HFF-Myc (cell line): ENCODE data around the gene JAZF1.

Experiments used
- DNase-seq: peaks from one replicate; pipeline ENCODE4 v3.0.0-alpha.2; 2011; ENCODE audit warnings: low read depth; ENCODE audit errors: extremely low read depth
- H3K4me3 ChIP-seq: replicated peaks from 2 replicates; pipeline ENCODE4 v1.5.1; 2011; ENCODE audit warnings: low read depth, mild to moderate bottlenecking, control low read depth, low read length
- TF ChIP-seq, protein P1 (sequence below): IDR thresholded peaks from 2 replicates; pipeline ENCODE4 v1.5.1; 2012; ENCODE audit warnings: mild to moderate bottlenecking, low read depth, low read length, control low read depth; ENCODE audit errors: missing control alignments

JAZF1 gene

DNA sequence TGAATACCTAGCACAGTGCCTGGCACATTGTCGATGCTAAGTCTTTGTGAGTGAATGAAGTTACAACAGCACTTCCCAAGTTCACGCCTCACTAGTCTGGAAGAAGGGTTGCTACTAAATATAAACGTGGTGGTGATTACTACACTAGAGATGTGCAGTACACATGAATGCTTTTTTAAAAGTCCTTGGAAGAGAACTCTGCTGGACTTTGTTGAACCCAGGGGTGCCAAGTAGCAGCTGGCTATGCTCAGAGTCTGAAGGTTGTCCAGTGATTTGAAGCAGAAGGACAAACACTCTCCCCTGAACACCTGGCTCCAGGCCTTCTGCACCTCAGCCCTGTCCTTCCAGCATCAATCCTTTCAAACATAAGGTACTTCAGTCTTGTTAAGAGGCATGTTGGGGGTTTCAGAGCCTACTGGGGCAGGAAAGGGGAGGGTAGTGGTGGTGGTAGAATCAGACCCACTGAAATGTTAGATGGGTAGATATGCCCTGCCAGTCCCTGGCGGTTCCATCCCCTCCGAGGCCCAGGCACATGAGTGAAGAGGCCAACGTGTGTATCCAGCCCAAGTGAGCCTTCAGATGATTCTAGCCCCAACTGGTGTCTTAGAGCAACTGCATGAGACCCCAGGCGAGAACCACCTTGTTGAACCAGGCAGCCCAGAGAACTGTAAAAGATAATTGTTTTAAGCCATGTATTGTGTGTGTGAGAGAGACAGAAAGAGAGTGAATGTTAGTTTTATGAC is 346.2 kb downstream of the JAZF1 start:
- H3K4me3 ChIP-seq = no peak overlapping the region
- TF ChIP-seq, protein P1, sequence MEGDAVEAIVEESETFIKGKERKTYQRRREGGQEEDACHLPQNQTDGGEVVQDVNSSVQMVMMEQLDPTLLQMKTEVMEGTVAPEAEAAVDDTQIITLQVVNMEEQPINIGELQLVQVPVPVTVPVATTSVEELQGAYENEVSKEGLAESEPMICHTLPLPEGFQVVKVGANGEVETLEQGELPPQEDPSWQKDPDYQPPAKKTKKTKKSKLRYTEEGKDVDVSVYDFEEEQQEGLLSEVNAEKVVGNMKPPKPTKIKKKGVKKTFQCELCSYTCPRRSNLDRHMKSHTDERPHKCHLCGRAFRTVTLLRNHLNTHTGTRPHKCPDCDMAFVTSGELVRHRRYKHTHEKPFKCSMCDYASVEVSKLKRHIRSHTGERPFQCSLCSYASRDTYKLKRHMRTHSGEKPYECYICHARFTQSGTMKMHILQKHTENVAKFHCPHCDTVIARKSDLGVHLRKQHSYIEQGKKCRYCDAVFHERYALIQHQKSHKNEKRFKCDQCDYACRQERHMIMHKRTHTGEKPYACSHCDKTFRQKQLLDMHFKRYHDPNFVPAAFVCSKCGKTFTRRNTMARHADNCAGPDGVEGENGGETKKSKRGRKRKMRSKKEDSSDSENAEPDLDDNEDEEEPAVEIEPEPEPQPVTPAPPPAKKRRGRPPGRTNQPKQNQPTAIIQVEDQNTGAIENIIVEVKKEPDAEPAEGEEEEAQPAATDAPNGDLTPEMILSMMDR = no peak
- no peak for DNase-seq

DNA sequence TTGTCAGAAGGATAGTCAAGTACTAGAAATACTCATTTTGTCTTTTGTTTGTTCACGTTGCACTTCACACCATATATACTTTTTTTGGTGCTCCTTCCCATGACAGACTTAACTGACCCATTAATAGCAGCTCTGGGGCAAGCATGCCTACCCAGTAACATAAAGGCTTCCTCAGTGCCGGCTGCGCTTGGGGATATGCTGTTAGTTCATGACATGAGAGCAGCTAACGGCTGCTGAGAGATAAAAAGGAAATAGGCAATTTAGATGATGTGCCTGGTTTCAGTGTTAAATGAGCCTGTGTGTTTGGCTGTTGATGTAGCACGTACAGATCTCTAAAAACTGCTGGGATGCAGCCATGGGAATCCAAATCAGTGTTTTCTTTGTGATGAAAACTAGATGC is 354.2 kb downstream of the JAZF1 start:
- no peak for DNase-seq
- TF ChIP-seq, protein P1 = no peak
- H3K4me3 ChIP-seq = no peak overlapping the region

DNA sequence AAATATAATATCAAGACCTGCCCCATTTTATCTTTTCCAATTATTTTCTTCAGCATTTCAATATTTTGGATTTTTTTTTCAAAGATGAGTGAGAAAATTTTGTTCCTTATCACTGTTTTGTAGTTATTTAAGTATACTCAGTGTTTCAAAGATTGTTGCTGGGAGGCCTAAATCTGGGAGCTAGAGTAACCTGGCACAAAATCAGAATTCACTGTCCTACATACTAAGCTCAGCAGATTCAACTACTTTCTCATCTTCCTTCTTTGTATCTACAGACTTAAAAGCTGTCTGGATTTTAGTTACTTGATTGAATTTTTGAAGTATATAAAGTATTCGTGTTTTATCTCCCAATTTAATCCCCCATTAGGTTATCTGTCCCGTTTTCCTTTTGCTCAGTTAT is 354.7 kb downstream of the JAZF1 start:
- TF ChIP-seq, protein P1 = no peak
- no peak overlapping the region for H3K4me3 ChIP-seq
- DNase-seq = no peak

DNA sequence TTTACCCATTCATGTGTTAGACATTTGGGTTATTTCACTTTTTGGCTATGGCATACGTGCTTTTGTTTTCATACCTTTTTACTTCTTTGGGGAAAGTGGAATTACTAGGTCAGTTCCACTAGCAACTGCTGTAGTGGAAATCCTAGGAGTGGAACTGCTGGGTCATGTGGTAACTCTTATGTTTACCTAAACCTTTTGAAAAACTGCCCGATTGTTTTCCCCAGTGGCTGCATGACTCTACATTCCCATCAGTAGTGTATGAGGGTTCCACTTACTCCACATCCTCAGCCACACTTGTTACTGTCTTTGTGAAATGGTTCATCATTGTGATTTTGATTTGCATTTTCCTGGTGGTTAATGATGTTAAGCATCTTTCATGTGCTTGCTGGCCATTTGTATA is 358.4 kb downstream of the JAZF1 start:
- H3K4me3 ChIP-seq = no peak overlapping the region
- TF ChIP-seq, protein P1 = no peak
- DNase-seq = no peak

DNA sequence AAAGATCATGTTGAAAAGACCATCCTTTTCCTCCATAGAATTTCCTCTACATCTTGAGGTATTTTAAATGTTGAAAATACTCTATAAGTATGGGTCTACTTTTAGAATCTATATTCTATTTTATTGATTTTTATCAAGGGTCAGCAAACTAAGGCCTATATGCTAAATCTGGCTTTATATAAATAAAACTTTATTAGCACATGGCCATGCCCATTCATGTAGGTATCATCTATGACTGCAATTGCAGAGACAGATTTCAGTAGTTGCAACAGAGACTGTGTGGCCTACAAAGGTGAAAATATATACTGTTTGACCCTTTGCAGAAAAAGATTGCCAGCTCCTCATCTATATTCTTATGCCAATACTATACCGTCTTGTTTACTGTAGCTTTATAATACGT is 367.9 kb downstream of the JAZF1 start:
- H3K4me3 ChIP-seq = no peak overlapping the region
- DNase-seq = no peak
- TF ChIP-seq, protein P1 = no peak

DNA sequence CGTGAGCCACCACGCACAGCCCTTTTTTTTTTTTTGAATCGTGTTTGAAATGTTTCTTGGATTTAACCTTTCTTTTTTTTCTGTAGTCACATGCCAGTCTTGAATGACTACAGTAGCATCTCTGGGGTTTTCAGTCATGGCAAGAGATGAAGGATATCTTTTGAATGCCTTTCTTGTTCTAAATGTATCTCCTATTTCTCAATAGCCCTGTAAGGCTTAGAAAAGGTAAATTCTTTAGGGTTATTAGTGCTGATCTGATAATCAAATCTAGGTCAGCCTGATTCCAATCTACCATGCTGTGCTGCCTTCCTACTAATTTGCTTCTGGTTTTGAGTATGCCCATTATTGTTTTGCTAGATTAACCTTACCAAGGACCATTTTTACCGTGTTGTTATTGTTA is 370.4 kb downstream of the JAZF1 start:
- H3K4me3 ChIP-seq = no peak overlapping the region
- TF ChIP-seq, protein P1 = no peak
- no peak for DNase-seq

DNA sequence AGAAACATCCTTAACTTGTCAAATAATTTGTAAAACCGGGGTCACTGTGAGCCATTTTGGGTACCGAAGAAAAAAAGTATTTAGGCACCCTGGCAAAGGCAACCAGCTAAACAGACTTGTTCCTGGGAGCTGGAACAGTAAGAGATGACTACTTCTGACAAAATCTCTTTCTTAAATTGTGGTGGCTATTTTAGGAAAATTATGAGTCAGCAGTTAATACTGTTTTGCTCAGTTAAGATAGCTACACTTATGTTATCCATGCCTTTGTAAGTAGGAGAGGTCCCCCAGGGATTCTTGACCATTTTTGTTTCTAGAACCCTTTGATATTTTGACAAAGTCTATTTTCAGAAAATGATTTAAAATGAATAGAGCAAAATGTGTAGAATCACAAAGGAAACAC is 372.0 kb downstream of the JAZF1 start:
- TF ChIP-seq, protein P1 = no peak
- no peak for DNase-seq
- no peak overlapping the region for H3K4me3 ChIP-seq
